ENCODE data around the gene AGMO.

DNA sequence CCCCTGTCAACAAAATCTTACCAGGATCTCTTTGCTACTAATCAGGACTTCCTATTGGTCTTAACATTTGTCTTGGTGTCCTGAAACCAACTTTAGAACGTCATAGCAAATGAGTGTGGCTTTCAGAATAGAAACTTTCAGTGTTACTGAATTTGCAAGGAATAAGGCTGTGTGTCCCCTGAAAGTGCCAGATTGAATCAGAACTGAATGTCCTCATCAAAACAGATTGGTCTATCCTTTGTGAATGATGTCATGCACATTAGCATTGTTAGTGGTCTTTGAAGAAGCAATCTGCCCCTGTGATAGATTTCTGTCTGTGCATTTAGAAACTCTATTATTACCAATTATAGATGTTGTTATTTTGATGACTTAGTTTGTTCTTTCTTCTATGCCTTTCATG lies 119.9 kb downstream of the AGMO start:
- no peak for TF ChIP-seq EP300 (IDR thresholded peaks at IDR 0.05)
- TF ChIP-seq, protein P1, sequence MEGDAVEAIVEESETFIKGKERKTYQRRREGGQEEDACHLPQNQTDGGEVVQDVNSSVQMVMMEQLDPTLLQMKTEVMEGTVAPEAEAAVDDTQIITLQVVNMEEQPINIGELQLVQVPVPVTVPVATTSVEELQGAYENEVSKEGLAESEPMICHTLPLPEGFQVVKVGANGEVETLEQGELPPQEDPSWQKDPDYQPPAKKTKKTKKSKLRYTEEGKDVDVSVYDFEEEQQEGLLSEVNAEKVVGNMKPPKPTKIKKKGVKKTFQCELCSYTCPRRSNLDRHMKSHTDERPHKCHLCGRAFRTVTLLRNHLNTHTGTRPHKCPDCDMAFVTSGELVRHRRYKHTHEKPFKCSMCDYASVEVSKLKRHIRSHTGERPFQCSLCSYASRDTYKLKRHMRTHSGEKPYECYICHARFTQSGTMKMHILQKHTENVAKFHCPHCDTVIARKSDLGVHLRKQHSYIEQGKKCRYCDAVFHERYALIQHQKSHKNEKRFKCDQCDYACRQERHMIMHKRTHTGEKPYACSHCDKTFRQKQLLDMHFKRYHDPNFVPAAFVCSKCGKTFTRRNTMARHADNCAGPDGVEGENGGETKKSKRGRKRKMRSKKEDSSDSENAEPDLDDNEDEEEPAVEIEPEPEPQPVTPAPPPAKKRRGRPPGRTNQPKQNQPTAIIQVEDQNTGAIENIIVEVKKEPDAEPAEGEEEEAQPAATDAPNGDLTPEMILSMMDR (IDR thresholded peaks at IDR 0.05): no peak
